Smooth muscle cell (in vitro differentiated cells): ENCODE data around the gene CYP4F12. TPM values are rescaled to one million over a fixed set of nuclear protein-coding genes. Genes with fewer than 3 reads are reported as not detected.

Source experiments
- DNase-seq: peaks from one replicate; lab custom pipeline; 2025; ENCODE audit not compliant: unreplicated experiment; lab: John Stamatoyannopoulos, UW
- H2AFZ ChIP-seq: fragments of 200-600 bp; sonication (generic); 2 replicates; pipeline ENCODE4 v1.6.0; 2016; ENCODE audit warnings: antibody characterized with exemption, low read depth, mild to moderate bottlenecking
- H3F3A ChIP-seq: fragments of 200-600 bp; sonication (generic); 2 replicates; pipeline ENCODE4 v1.6.0; 2017; ENCODE audit warnings: antibody characterized with exemption, low read depth
- H3K27ac ChIP-seq: fragments of 200-600 bp; sonication (generic); 2 replicates; pipeline ENCODE4 v1.5.1; 2016; ENCODE audit warnings: low read depth, mild to moderate bottlenecking
- H3K27me3 ChIP-seq: fragments of 200-600 bp; sonication (generic); 2 replicates; pipeline ENCODE4 v1.6.1; 2016; ENCODE audit warnings: low read depth, mild to moderate bottlenecking
- H3K36me3 ChIP-seq: fragments of 200-600 bp; sonication (generic); 2 replicates; pipeline ENCODE4 v1.5.1; 2016; ENCODE audit warnings: low read depth
- H3K4me1 ChIP-seq: fragments of 200-600 bp; sonication (generic); 2 replicates; pipeline ENCODE4 v1.5.1; 2016; ENCODE audit warnings: low read depth
- H3K4me2 ChIP-seq: fragments of 200-600 bp; sonication (generic); 2 replicates; pipeline ENCODE4 v1.6.0; 2016; ENCODE audit warnings: mild to moderate bottlenecking
- H3K4me3 ChIP-seq: fragments of 200-600 bp; sonication (generic); 2 replicates; pipeline ENCODE4 v1.5.1; 2016; ENCODE audit warnings: mild to moderate bottlenecking
- H3K79me2 ChIP-seq: fragments of 200-600 bp; sonication (generic); 2 replicates; pipeline ENCODE4 v1.6.0; 2016; ENCODE audit warnings: low read depth, mild to moderate bottlenecking
- H3K9ac ChIP-seq: fragments of 200-600 bp; sonication (generic); 2 replicates; pipeline ENCODE4 v1.6.0; 2016; ENCODE audit warnings: low read depth
- H3K9me3 ChIP-seq: fragments of 200-600 bp; sonication (generic); replicated peaks from 2 replicates; pipeline ENCODE4 v1.5.1; 2016; ENCODE audit warnings: low read depth
- H4K20me1 ChIP-seq: fragments of 200-600 bp; sonication (generic); 2 replicates; pipeline ENCODE4 v1.6.0; 2016; ENCODE audit warnings: low read depth
- WGBS: methylation state at CpG from one replicate; pipeline ENCODE4 v1.1.7; 2016; ENCODE audit warnings: low lambda C conversion rate; 5-methylcytosine and 5-hydroxymethylcytosine counted together
- polyA plus RNA-seq: library from polyadenylated mRNA; unstranded; fragments of >200 nt; fragmentation: Nextera tagmentation; extraction: Ambion mirVana; gene quantifications from 2 replicates; pipeline ENCODE4 v1.2.1, GENCODE V29; 2016
- total RNA-seq: library from RNA; depleted of rRNA; stranded (reverse); fragments of >200 nt; gene quantifications from 2 replicates; pipeline ENCODE4 v1.2.3, GENCODE V29; 2014
- TF ChIP-seq, protein P1 (sequence below): fragments of 200-600 bp; sonication (generic); IDR thresholded peaks from 2 replicates; pipeline ENCODE4 v1.5.1; 2017; ENCODE audit warnings: borderline replicate concordance, mild to moderate bottlenecking, antibody characterized with exemption; ENCODE audit not compliant: insufficient read depth, poor library complexity, severe bottlenecking

CYP4F12 gene
- total and polyA plus RNA-seq, 2 experiments from 2014 or later = not detected

DNA sequence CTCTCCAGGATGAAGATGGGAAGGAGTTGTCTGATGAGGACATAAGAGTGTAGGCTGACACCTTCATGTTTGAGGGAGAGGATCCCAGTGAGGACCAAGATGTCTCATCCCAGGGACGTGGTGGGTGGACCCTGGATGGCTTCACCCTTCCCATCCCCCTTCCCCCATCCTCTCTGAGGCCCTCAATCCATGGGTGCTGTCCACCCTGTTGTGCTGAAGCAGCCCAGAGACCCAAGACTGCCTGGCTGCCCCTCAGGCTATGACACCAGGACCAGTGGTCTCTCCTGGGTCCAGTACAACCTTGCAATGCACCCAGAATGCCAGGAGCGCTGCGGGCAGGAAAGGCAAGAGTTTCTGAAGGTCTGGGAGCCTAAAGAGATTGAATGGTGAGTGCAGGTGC is 3.4 kb upstream of the CYP4F12 start:
- Histone ChIP-seq H3K4me2 (no peak overlapping the region), H3K9me3 (peaks cover 4% of the 10 kb centered on the region), H3K4me3 (no peak overlapping the region), H3K27ac (no peak overlapping the region), H3K36me3 (no peaks in the 10 kb centered on the region), H4K20me1 (no peaks in the 10 kb centered on the region), H3K9ac (no peak overlapping the region), H3K27me3 (no peaks in the 10 kb centered on the region), H3K4me1 (no peaks in the 10 kb centered on the region), H3F3A (no peaks in the 10 kb centered on the region), H2AFZ (no peak overlapping the region), H3K79me2 (no peaks in the 10 kb centered on the region)
- no peak for DNase-seq
- 48% methylated on average over 3 of the region's 3 CpGs for WGBS
- TF ChIP-seq, protein P1, sequence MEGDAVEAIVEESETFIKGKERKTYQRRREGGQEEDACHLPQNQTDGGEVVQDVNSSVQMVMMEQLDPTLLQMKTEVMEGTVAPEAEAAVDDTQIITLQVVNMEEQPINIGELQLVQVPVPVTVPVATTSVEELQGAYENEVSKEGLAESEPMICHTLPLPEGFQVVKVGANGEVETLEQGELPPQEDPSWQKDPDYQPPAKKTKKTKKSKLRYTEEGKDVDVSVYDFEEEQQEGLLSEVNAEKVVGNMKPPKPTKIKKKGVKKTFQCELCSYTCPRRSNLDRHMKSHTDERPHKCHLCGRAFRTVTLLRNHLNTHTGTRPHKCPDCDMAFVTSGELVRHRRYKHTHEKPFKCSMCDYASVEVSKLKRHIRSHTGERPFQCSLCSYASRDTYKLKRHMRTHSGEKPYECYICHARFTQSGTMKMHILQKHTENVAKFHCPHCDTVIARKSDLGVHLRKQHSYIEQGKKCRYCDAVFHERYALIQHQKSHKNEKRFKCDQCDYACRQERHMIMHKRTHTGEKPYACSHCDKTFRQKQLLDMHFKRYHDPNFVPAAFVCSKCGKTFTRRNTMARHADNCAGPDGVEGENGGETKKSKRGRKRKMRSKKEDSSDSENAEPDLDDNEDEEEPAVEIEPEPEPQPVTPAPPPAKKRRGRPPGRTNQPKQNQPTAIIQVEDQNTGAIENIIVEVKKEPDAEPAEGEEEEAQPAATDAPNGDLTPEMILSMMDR = no peak

DNA sequence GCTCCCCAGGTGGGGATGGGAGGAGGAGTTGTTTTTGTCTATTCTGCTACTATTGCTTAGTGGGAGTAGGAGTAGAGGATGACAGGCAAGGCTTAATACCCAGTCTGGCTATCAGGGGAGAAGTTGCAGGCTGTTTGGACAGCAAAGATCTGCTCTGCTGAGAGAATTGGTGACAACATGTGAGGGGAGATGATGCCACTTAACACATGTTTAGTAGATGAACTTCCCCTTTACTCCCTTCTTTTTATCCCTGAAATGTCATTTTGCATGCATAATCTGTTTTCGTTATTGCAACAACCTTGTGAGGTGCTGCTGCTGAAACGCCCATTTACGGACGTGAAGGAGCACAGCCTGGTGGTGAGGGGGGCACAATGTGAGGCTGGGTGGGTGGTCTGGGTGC is 3.0 kb upstream of the CYP4F12 start:
- 50% methylated on average over 4 of the region's 4 CpGs for WGBS
- no peak for DNase-seq
- Histone ChIP-seq H3K4me3 (no peak overlapping the region), H3K9ac (no peak overlapping the region), H3K4me2 (no peak overlapping the region), H3K27ac (no peak overlapping the region), H3K4me1 (no peaks in the 10 kb centered on the region), H3K9me3 (peaks cover 4% of the 10 kb centered on the region), H3F3A (no peaks in the 10 kb centered on the region), H3K36me3 (no peaks in the 10 kb centered on the region), H3K79me2 (no peaks in the 10 kb centered on the region), H2AFZ (no peak overlapping the region), H3K27me3 (no peaks in the 10 kb centered on the region), H4K20me1 (no peaks in the 10 kb centered on the region)
- TF ChIP-seq, protein P1 = no peak

GRCh38 chr19:15671237-15671821 is 1.6 kb upstream of the CYP4F12 start:
- TF ChIP-seq, protein P1 = no peak
- Histone ChIP-seq H3K9ac (no peak overlapping the region), H3K27me3 (no peaks in the 10 kb centered on the region), H3K9me3 (peaks cover 4% of the 10 kb centered on the region), H3K79me2 (no peaks in the 10 kb centered on the region), H3K4me2 (no peak overlapping the region), H4K20me1 (no peaks in the 10 kb centered on the region), H3F3A (no peaks in the 10 kb centered on the region), H3K36me3 (no peaks in the 10 kb centered on the region), H2AFZ (no peak overlapping the region), H3K4me1 (no peaks in the 10 kb centered on the region), H3K4me3 (no peak overlapping the region), H3K27ac (no peak overlapping the region)
- WGBS = 72% methylated on average over 5 of the region's 5 CpGs
- no peak for DNase-seq

- Histone ChIP-seq H3K4me3 (no peak overlapping the region), H4K20me1 (no peaks in the 10 kb centered on the region), H3K4me2 (no peak overlapping the region), H3K36me3 (no peaks in the 10 kb centered on the region), H3K9me3 (peaks cover 4% of the 10 kb centered on the region), H3K27ac (no peak overlapping the region), H2AFZ (no peak overlapping the region), H3K9ac (no peak overlapping the region), H3K27me3 (no peaks in the 10 kb centered on the region), H3K79me2 (no peaks in the 10 kb centered on the region), H3K4me1 (no peaks in the 10 kb centered on the region), H3F3A (no peaks in the 10 kb centered on the region)
- DNase-seq = no peak
- TF ChIP-seq, protein P1 = no peak
- WGBS = 58% methylated on average over 10 of the region's 10 CpGs
These were observed 852 bp upstream of the CYP4F12 start for GRCh38 chr19:15671891-15672579.
